Astrocyte of the spinal cord (primary cell): Measurements from ENCODE around the gene HRH3.

ENCODE experiments used
- DNase-seq: peaks from one replicate; pipeline ENCODE4 v3.0.0; 2011; ENCODE audit warnings: low read depth, low spot score
- H3K4me3 ChIP-seq: 2 replicates; pipeline ENCODE4 v1.5.1; 2011; ENCODE audit warnings: low read depth, mild to moderate bottlenecking, low read length, moderate library complexity
- CTCF ChIP-seq: IDR thresholded peaks from 2 replicates; pipeline ENCODE4 v1.5.1; 2012; ENCODE audit warnings: low read depth, mild to moderate bottlenecking, low read length, inconsistent platforms
- in situ Hi-C: cut with HindIII; loops from 2 replicates; pipeline ENCODE4 v1.10.0; 2017; ENCODE audit warnings: low sequenced_read_pairs

The HRH3 gene

GRCh38 chr20:62245911-62246280 is 25.8 kb upstream of the HRH3 start:
- in situ Hi-C loops: no loop called here
- TF ChIP-seq CTCF: no peak
- H3K4me3 ChIP-seq: no peak overlapping the region
- DNase-seq: no peak

GRCh38 chr20:62244644-62245108 is 24.6 kb upstream of the HRH3 start:
- no peak overlapping the region for H3K4me3 ChIP-seq
- TF ChIP-seq CTCF: no peak
- no peak for DNase-seq
- in situ Hi-C loops: no loop called here

GRCh38 chr20:62243906-62244515 is 23.9 kb upstream of the HRH3 start:
- no peak for DNase-seq
- no peak overlapping the region for H3K4me3 ChIP-seq
- in situ Hi-C loops: no loop called here
- TF ChIP-seq CTCF: no peak

- no peak overlapping the region for H3K4me3 ChIP-seq
- no peak for DNase-seq
- in situ Hi-C loops: no loop called here
- TF ChIP-seq CTCF: no peak
Measured at GRCh38 chr20:62243106-62243505, 23.0 kb upstream of the HRH3 start.

- no peak overlapping the region for H3K4me3 ChIP-seq
- no peak for DNase-seq
- in situ Hi-C loops: no loop called here
- no peak for TF ChIP-seq CTCF
Measured at GRCh38 chr20:62242176-62242575, 22.1 kb upstream of the HRH3 start.

GRCh38 chr20:62241506-62241905 is 21.4 kb upstream of the HRH3 start:
- no peak overlapping the region for H3K4me3 ChIP-seq
- TF ChIP-seq CTCF: no peak
- DNase-seq: no peak
- in situ Hi-C loops: no loop called here
